Measurements from ENCODE around the gene ZNF2. TPM values are rescaled to one million over a fixed set of nuclear protein-coding genes. Genes with fewer than 3 reads are reported as not detected.

The ZNF2 gene
- total and polyA plus RNA-seq, 2 of the 13 experiments (the other 11 are each of a cell fraction or from before 2014, with no cell fraction given) = 4.3 to 6.1 TPM

GRCh38 chr2:95165371-95166064 is at the start of gene ZNF2 (continued):
- TF ChIP-seq U2AF2 (IDR thresholded peaks at IDR 0.05; ENCODE audit: low read depth, low read length) (peak; percentile 42; the same call in 1 of the 2 replicates), ZBTB1 (CRISPR knock-in tag; IDR thresholded peaks at IDR 0.05; ENCODE audit: borderline replicate concordance) (no peak; the same call in 1 of the 2 replicates), ARNTL (CRISPR knock-in tag; IDR thresholded peaks at IDR 0.05) (peak; percentile 66), BORCS8-MEF2B (CRISPR knock-in tag; IDR thresholded peaks at IDR 0.05) (peak; percentile 68), ZNF563 (CRISPR knock-in tag; IDR thresholded peaks at IDR 0.05) (peak; percentile 90), ESRRA (CRISPR knock-in tag; IDR thresholded peaks at IDR 0.05; ENCODE audit: low read depth) (peak; percentile 82; the same call in 1 of the 2 replicates), NFYB (CRISPR knock-in tag; IDR thresholded peaks at IDR 0.05) (peak; percentile 81), ZNF264 (CRISPR knock-in tag; IDR thresholded peaks at IDR 0.05) (no peak; the same call in none of the 2 replicates), ZSCAN9 (CRISPR knock-in tag; IDR thresholded peaks at IDR 0.05; ENCODE audit: borderline replicate concordance) (peak; percentile 77), TEAD3 (CRISPR knock-in tag; optimal IDR thresholded peaks at IDR 0.05; ENCODE audit: borderline replicate concordance) (peak; percentile 88), MYNN (CRISPR knock-in tag; IDR thresholded peaks at IDR 0.05; ENCODE audit: low read depth) (peak; percentile 92; the same call in 1 of the 2 replicates), ZNF576 (CRISPR knock-in tag; IDR thresholded peaks at IDR 0.05) (no peak), SALL1 (CRISPR knock-in tag; IDR thresholded peaks at IDR 0.05) (peak; percentile 95), ARID3A (IDR thresholded peaks at IDR 0.05; ENCODE audit: low read depth, low read length) (peak; percentile 53; the same call in 1 of the 2 replicates), E2F1 (CRISPR knock-in tag; IDR thresholded peaks at IDR 0.05) (no peak; the same call in 1 of the 2 replicates), TFDP1 (CRISPR knock-in tag; IDR thresholded peaks at IDR 0.05; ENCODE audit: borderline replicate concordance) (peak; percentile 12), ZMYM3 (CRISPR knock-in tag; IDR thresholded peaks at IDR 0.05) (no peak), ZNF180 (CRISPR knock-in tag; IDR thresholded peaks at IDR 0.05; ENCODE audit: borderline replicate concordance, low read depth) (no peak; the same call in 1 of the 2 replicates)
- TF ChIP-seq, protein P1, sequence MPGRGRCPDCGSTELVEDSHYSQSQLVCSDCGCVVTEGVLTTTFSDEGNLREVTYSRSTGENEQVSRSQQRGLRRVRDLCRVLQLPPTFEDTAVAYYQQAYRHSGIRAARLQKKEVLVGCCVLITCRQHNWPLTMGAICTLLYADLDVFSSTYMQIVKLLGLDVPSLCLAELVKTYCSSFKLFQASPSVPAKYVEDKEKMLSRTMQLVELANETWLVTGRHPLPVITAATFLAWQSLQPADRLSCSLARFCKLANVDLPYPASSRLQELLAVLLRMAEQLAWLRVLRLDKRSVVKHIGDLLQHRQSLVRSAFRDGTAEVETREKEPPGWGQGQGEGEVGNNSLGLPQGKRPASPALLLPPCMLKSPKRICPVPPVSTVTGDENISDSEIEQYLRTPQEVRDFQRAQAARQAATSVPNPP (CRISPR knock-in tag; IDR thresholded peaks at IDR 0.05) = peak; percentile 83; the same call in 1 of the 2 replicates
- TF ChIP-seq, protein P2, sequence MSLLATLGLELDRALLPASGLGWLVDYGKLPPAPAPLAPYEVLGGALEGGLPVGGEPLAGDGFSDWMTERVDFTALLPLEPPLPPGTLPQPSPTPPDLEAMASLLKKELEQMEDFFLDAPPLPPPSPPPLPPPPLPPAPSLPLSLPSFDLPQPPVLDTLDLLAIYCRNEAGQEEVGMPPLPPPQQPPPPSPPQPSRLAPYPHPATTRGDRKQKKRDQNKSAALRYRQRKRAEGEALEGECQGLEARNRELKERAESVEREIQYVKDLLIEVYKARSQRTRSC (CRISPR knock-in tag; IDR thresholded peaks at IDR 0.05; ENCODE audit: low read depth) = no peak
- TF ChIP-seq, protein P3, sequence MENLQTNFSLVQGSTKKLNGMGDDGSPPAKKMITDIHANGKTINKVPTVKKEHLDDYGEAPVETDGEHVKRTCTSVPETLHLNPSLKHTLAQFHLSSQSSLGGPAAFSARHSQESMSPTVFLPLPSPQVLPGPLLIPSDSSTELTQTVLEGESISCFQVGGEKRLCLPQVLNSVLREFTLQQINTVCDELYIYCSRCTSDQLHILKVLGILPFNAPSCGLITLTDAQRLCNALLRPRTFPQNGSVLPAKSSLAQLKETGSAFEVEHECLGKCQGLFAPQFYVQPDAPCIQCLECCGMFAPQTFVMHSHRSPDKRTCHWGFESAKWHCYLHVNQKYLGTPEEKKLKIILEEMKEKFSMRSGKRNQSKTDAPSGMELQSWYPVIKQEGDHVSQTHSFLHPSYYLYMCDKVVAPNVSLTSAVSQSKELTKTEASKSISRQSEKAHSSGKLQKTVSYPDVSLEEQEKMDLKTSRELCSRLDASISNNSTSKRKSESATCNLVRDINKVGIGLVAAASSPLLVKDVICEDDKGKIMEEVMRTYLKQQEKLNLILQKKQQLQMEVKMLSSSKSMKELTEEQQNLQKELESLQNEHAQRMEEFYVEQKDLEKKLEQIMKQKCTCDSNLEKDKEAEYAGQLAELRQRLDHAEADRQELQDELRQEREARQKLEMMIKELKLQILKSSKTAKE (CRISPR knock-in tag; IDR thresholded peaks at IDR 0.05; ENCODE audit: borderline replicate concordance) = peak; percentile 46; the same call in 1 of the 2 replicates

Data from HepG2 (cell line).